A549 treated with DMSO at 1 μM for 4 hours (cell line): ENCODE results near the gene NIP7. TPM values are rescaled to one million over a fixed set of nuclear protein-coding genes. Genes with fewer than 3 reads are reported as not detected.

Experiments used
- total RNA-seq: library from RNA; stranded (reverse); fragments of 200-300 nt; extraction: Qiagen RNA extraction; gene quantifications from 5 replicates; pipeline ENCODE4 v1.2.3, GENCODE V29; 2022; ENCODE audit warnings: low read depth

The NIP7 gene
- total RNA-seq: 55.7 to 75.5 TPM (median 61.9 TPM) in 5 replicates

GRCh38 chr16:69339289-69340094 is at the start of gene NIP7, which contains the start of gene COG8:
Gene NIP7, plus strand, starts transcription at chr16:69339772. Its CDS starts 58 bp downstream, at chr16:69339830.
Gene COG8, minus strand, starts transcription at chr16:69339564. Its CDS starts 12 bp downstream, at chr16:69339552.

GRCh38 chr16:69310653-69311532 is 28.7 kb upstream of the NIP7 start, which contains the start of gene VPS4A:
Gene VPS4A, plus strand, starts transcription at chr16:69311350. Its CDS starts 162 bp downstream, at chr16:69311512.

GRCh38 chr16:69330286-69331109 is 9.1 kb upstream of the NIP7 start, which contains the start of gene PDF:
Gene PDF, minus strand, starts transcription at chr16:69330588. Its CDS starts 18 bp downstream, at chr16:69330570.

GRCh38 chr16:69351309-69352027 is 11.9 kb downstream of the NIP7 start, which contains the start of gene TMED6:
Gene TMED6, minus strand, starts transcription at chr16:69351786. Its CDS starts 33 bp downstream, at chr16:69351753.

Other genes starting within 250 kb of the NIP7 start
- 34.4 to 49.5 TPM (median 44.1 TPM) in 5 replicates for gene HAS3, start 234.1 kb upstream of the NIP7 start, total RNA-seq
- 101 to 139 TPM (median 133 TPM) in 5 replicates for gene CHTF8, start 207.2 kb upstream of the NIP7 start, total RNA-seq
- 84.7 to 89.7 TPM (median 86.4 TPM) in 5 replicates for gene UTP4, start 207.1 kb upstream of the NIP7 start, total RNA-seq
- gene SNTB2, start 152.6 kb upstream of the NIP7 start, total RNA-seq: 6.0 to 9.5 TPM (median 7.9 TPM) in 5 replicates
- 29.0 to 33.2 TPM (median 29.5 TPM) in 5 replicates for gene VPS4A, start 28.4 kb upstream of the NIP7 start, total RNA-seq
- gene PDF, start 9.2 kb upstream of the NIP7 start, total RNA-seq: 20.6 to 40.1 TPM (median 36.9 TPM) in 5 replicates
- 16.1 to 27.5 TPM (median 26.5 TPM) in 5 replicates for gene COG8, start 208 bp upstream of the NIP7 start, total RNA-seq
- 0.09 to 0.20 TPM in 2 of 5 replicates, not detected in the others for gene TMED6, start 12.0 kb downstream of the NIP7 start, total RNA-seq
- 23.5 to 28.0 TPM (median 24.0 TPM) in 5 replicates for gene TERF2, start 46.2 kb downstream of the NIP7 start, total RNA-seq
- gene CYB5B, start 84.8 kb downstream of the NIP7 start, total RNA-seq: 210 to 235 TPM (median 231 TPM) in 5 replicates
- gene NFAT5, start 226.2 kb downstream of the NIP7 start, total RNA-seq: 6.6 to 12.7 TPM (median 10.7 TPM) in 5 replicates